Endothelial cell of umbilical vein (primary cell): ENCODE results near the gene MYLK2. TPM values are rescaled to one million over a fixed set of nuclear protein-coding genes. Genes with fewer than 3 reads are reported as not detected.

ENCODE experiments used
- BruUV-seq: library from RNA; stranded (reverse); fragments of 400-500 nt; replicated peaks from 2 replicates; lab custom pipeline; 2021; lab: Mats Ljungman, UMichigan
- CTCF ChIA-PET: fragments of 300-600, 350-600 bp; sonication (Branson Sonifier 250); formaldehyde crosslinking; loops from one replicate; lab custom pipeline; 2021; ENCODE audit warnings: antibody characterized with exemption, inconsistent platforms; lab: Charles Lee
- POLR2A ChIA-PET: fragments of 300-600, 350-600 bp; sonication (Branson Sonifier 250); formaldehyde crosslinking; loops from one replicate; lab custom pipeline; 2021; ENCODE audit warnings: antibody characterized with exemption, inconsistent platforms; lab: Charles Lee
- DNase-seq: peaks from one replicate; pipeline ENCODE4 v3.0.0-alpha.2; 2011; ENCODE audit warnings: low read depth, low spot score
- FAIRE-seq: peaks from 2 replicates; lab custom pipeline; 2011; peaks lifted over from hg19 to GRCh38; lab: Jason Lieb, UNC
- H2AFZ ChIP-seq: 2 replicates; pipeline ENCODE4 v1.6.0; 2012; ENCODE audit warnings: low read depth, low read length, control low read depth, inconsistent platforms
- H3K27ac ChIP-seq: 2 replicates; pipeline ENCODE4 v1.5.1; 2011; ENCODE audit warnings: low read depth, mild to moderate bottlenecking, control low read depth, low read length, moderate library complexity; ENCODE audit not compliant: insufficient read depth
- H3K27me3 ChIP-seq, 2 experiments: 2 replicates each; pipeline versions ENCODE4 v1.6.0 to v1.6.1; 2011; ENCODE audit warnings: low read length in 2 of 2, mixed read lengths in 1 of 2; ENCODE audit not compliant: control insufficient read depth in 2 of 2, insufficient read depth in 2 of 2
- H3K36me3 ChIP-seq, 2 experiments: 2 replicates in 1 of 2; 3 replicates in 1 of 2; pipeline ENCODE4 v1.5.1; 2011; ENCODE audit warnings: low read length in 2 of 2, mild to moderate bottlenecking in 1 of 2, moderate library complexity in 1 of 2; ENCODE audit not compliant: control insufficient read depth in 2 of 2, insufficient read depth in 2 of 2; ENCODE audit errors: extremely low read depth in 1 of 2
- H3K4me1 ChIP-seq: 3 replicates; pipeline ENCODE4 v1.5.1; 2011; ENCODE audit warnings: mild to moderate bottlenecking, low read length; ENCODE audit not compliant: control insufficient read depth, insufficient read depth; ENCODE audit errors: extremely low read depth
- H3K4me2 ChIP-seq: 2 replicates; pipeline ENCODE4 v1.6.1; 2011; ENCODE audit warnings: low read length, control low read depth, mixed read lengths; ENCODE audit not compliant: insufficient read depth
- H3K4me3 ChIP-seq, 3 experiments: fragments of 200-600 bp in 1 of 3; sonication (generic), shearing (Covaris generic) in 1 of 3; replicated peaks in 1 of 3; 2 replicates each; pipeline ENCODE4 v1.5.1; 2011 to 2016; ENCODE audit warnings: control low read depth in 3 of 3, low read length in 3 of 3, mild to moderate bottlenecking in 2 of 3, inconsistent platforms in 1 of 3, low read depth in 1 of 3, moderate library complexity in 1 of 3; ENCODE audit not compliant: insufficient read depth in 1 of 3
- H3K79me2 ChIP-seq: 2 replicates; pipeline ENCODE4 v1.6.0; 2012; ENCODE audit warnings: low read length, inconsistent platforms; ENCODE audit not compliant: control insufficient read depth, insufficient read depth
- H3K9ac ChIP-seq: replicated peaks from 2 replicates; pipeline ENCODE3; 2011; ENCODE audit warnings: low read length, control low read depth; ENCODE audit not compliant: insufficient read depth; ENCODE audit errors: extremely low read depth
- H3K9me1 ChIP-seq: replicated peaks from 3 replicates; pipeline ENCODE4 v1.6.0; 2011; ENCODE audit warnings: mild to moderate bottlenecking, low read length; ENCODE audit not compliant: control insufficient read depth, insufficient read depth; ENCODE audit errors: extremely low read depth
- H3K9me3 ChIP-seq: replicated peaks from 2 replicates; pipeline ENCODE4 v1.5.1; 2012; ENCODE audit warnings: low read length, inconsistent platforms; ENCODE audit not compliant: control insufficient read depth, insufficient read depth
- H4K20me1 ChIP-seq: replicated peaks from 2 replicates; pipeline ENCODE3; 2011; ENCODE audit warnings: mild to moderate bottlenecking, low read length; ENCODE audit not compliant: control insufficient read depth, insufficient read depth; ENCODE audit errors: extremely low read depth
- CTCF ChIP-seq, 2 donors: IDR thresholded peaks; 1 replicate in 1 of 2; 2 replicates in 1 of 2; pipeline ENCODE4 v1.5.1; 2011; ENCODE audit warnings: low read length in 2 of 2, mild to moderate bottlenecking in 2 of 2, moderate library complexity in 2 of 2, control low read depth in 1 of 2, inconsistent platforms in 1 of 2, low read depth in 1 of 2; ENCODE audit not compliant: insufficient read depth in 1 of 2; ENCODE audit errors: extremely low read depth in 1 of 2
- EZH2 ChIP-seq: IDR thresholded peaks from 2 replicates; pipeline ENCODE4 v1.6.1; 2012; ENCODE audit warnings: borderline replicate concordance, low read depth, mild to moderate bottlenecking, moderate library complexity, low read length, inconsistent platforms; ENCODE audit not compliant: severe bottlenecking
- FOS ChIP-seq: IDR thresholded peaks from 2 replicates; pipeline ENCODE4 v1.6.1; 2011; ENCODE audit warnings: mild to moderate bottlenecking, low read length, moderate library complexity, borderline replicate concordance; ENCODE audit not compliant: insufficient read depth
- GATA2 ChIP-seq: IDR thresholded peaks from 2 replicates; pipeline ENCODE4 v1.7.0; 2011; ENCODE audit warnings: low read depth, mild to moderate bottlenecking, moderate library complexity, mixed read lengths, low read length; ENCODE audit not compliant: insufficient read length, insufficient read depth
- JUN ChIP-seq: IDR thresholded peaks from 2 replicates; pipeline ENCODE4 v1.6.1; 2011; ENCODE audit warnings: borderline replicate concordance, low read depth; ENCODE audit not compliant: insufficient read length, insufficient read depth
- MAX ChIP-seq: IDR thresholded peaks from 2 replicates; pipeline ENCODE4 v1.6.1; 2011; ENCODE audit not compliant: insufficient read depth, insufficient read length
- MYC ChIP-seq: IDR thresholded peaks from one replicate; pipeline ENCODE4 v1.6.1; 2011; ENCODE audit warnings: mild to moderate bottlenecking, low read depth, low read length
- POLR2A ChIP-seq: IDR thresholded peaks from 2 replicates; pipeline ENCODE4 v1.6.1; 2012; ENCODE audit warnings: low read depth, mild to moderate bottlenecking, control low read depth, low read length
- POLR2AphosphoS5 ChIP-seq: IDR thresholded peaks from 2 replicates; pipeline ENCODE4 v1.6.1; 2012; ENCODE audit warnings: low read depth, mild to moderate bottlenecking, control low read depth, low read length, moderate library complexity; ENCODE audit not compliant: insufficient read depth
- dilution Hi-C: fragments of 300-500 bp; cut with MboI; formaldehyde crosslinking; loops from one replicate; pipeline ENCODE4 v1.15.0; 2019; ENCODE audit warnings: low sequenced_read_pairs; ENCODE audit not compliant: extremely low pct_ligation_motif_present
- intact Hi-C: fragments of 100-400 bp; cut with micrococcal nuclease; formaldehyde crosslinking; loops from one replicate; pipeline ENCODE4 v1.10.0; 2022
- polyA plus RNA-seq, 4 experiments: library from polyadenylated mRNA; depleted of rRNA in 3 of 4; stranded (reverse) in 3 of 4; unstranded in 1 of 4; fragments of >200 nt; gene quantifications; 2 replicates each; pipeline versions ENCODE4 v1.2.1 to v1.2.3, GENCODE V29; 2011 to 2012; ENCODE audit warnings: missing spikeins in 1 of 4
- total RNA-seq: library from RNA; stranded (reverse); gene quantifications from 2 replicates; pipeline ENCODE4 v1.2.3, GENCODE V29; 2021

MYLK2 gene
- total and polyA plus RNA-seq, 2 donors (not counting 3 experiments of a cell fraction or from before 2014, with no cell fraction given): 2.6 to 2.7 TPM

GRCh38 chr20:31780839-31781238 lies 38.3 kb upstream of the MYLK2 start:
- intact Hi-C loops (no loop called here), dilution Hi-C loops (no loop called here)
- H2AFZ ChIP-seq: no peak overlapping the region
- H3K27ac ChIP-seq: no peak overlapping the region
- H3K27me3 ChIP-seq: no peaks in the 10 kb centered on the region
- FAIRE-seq (no peak), DNase-seq (no peak)
- no peaks in the 10 kb centered on the region for H4K20me1 ChIP-seq
- H3K9ac ChIP-seq: no peak overlapping the region
- H3K4me1 ChIP-seq: no peaks in the 10 kb centered on the region
- no peak for TF ChIP-seq POLR2AphosphoS5
- no peak for TF ChIP-seq GATA2
- TF ChIP-seq JUN: no peak
- no peak for TF ChIP-seq CTCF (IDR thresholded peaks at IDR 0.05; ENCODE audit: extremely low read depth in 1 of 2, insufficient read depth in 1 of 2, low read depth in 1 of 2, low read length in 2 of 2)
- no peak for TF ChIP-seq MAX
- no peak for TF ChIP-seq FOS
- no peak for TF ChIP-seq POLR2A
- TF ChIP-seq EZH2: no peak
- TF ChIP-seq MYC: no peak
- no peaks in the 10 kb centered on the region for H3K9me3 ChIP-seq
- ChIA-PET POLR2A (no interaction called here), CTCF (no interaction called here)
- H3K36me3 ChIP-seq: peaks cover 0 to 37% of the 10 kb centered on the region in 2 experiments
- H3K4me3 ChIP-seq: no peak overlapping the region
- H3K4me2 ChIP-seq: no peak overlapping the region
- no TSS peak for BruUV-seq
- H3K79me2 ChIP-seq: peaks cover 5% of the 10 kb centered on the region
- no peaks in the 10 kb centered on the region for H3K9me1 ChIP-seq
